B cell (primary cell): ENCODE data around the gene TARBP2. TPM values are rescaled to one million over a fixed set of nuclear protein-coding genes. Genes with fewer than 3 reads are reported as not detected.

Experiments
- ATAC-seq: fragments of 200-7000 bp; cut with Tn5 transposase; one replicate; pipeline ENCODE4 v1.10.0; 2021; ENCODE audit warnings: low read depth, mild to moderate bottlenecking, moderate number of reproducible peaks, moderate library complexity
- CTCF ChIA-PET: fragments of 350-600 bp; sonication (Branson Sonifier 250); formaldehyde crosslinking; loops from one replicate; lab custom pipeline; 2021; ENCODE audit warnings: antibody characterized with exemption, inconsistent platforms; lab: Charles Lee
- POLR2A ChIA-PET: fragments of 350-600 bp; sonication (Branson Sonifier 250); formaldehyde crosslinking; loops from one replicate; lab custom pipeline; 2021; ENCODE audit warnings: antibody characterized with exemption; lab: Charles Lee
- DNase-seq: peaks from one replicate; pipeline ENCODE4 v3.0.0; 2013
- H2AFZ ChIP-seq: 2 replicates; pipeline ENCODE4 v1.6.1; 2012; ENCODE audit warnings: mild to moderate bottlenecking, low read depth, low read length; ENCODE audit not compliant: insufficient read depth, poor library complexity, severe bottlenecking
- H3K27ac ChIP-seq, 2 donors: 1 replicate in 1 of 2; 2 replicates in 1 of 2; pipeline ENCODE4 v1.5.1; 2012 to 2013; ENCODE audit warnings: low read length in 2 of 2, mild to moderate bottlenecking in 2 of 2, moderate library complexity in 1 of 2
- H3K27me3 ChIP-seq, 4 experiments: fragments of 200-600 bp in 1 of 4; sonication (generic) in 1 of 4; replicated peaks in 1 of 4; 1 replicate in 2 of 4; 2 replicates in 2 of 4; pipeline versions ENCODE4 v1.6.1 to v1.7.0; 2013 to 2016; ENCODE audit warnings: low read length in 3 of 4, mild to moderate bottlenecking in 2 of 4, mixed read lengths in 1 of 4, moderate library complexity in 1 of 4; ENCODE audit not compliant: insufficient read depth in 4 of 4, control insufficient read depth in 3 of 4; ENCODE audit errors: control extremely low read depth in 1 of 4
- H3K36me3 ChIP-seq, 2 experiments: replicated peaks in 1 of 2; 1 replicate in 1 of 2; 2 replicates in 1 of 2; pipeline versions ENCODE4 v1.6.1 to v1.7.1; 2013; ENCODE audit warnings: low read length in 1 of 2; ENCODE audit not compliant: insufficient read depth in 2 of 2, control insufficient read depth in 1 of 2; ENCODE audit errors: control extremely low read depth in 1 of 2, extremely low read depth in 1 of 2
- H3K4me1 ChIP-seq, 2 donors: fragments of 200-600 bp in 1 of 2; sonication (generic) in 1 of 2; 1 replicate in 1 of 2; 2 replicates in 1 of 2; pipeline versions ENCODE4 v1.5.1 to v1.6.1; 2013 to 2017; ENCODE audit warnings: low read length in 2 of 2; ENCODE audit not compliant: control insufficient read depth in 2 of 2, insufficient read depth in 2 of 2
- H3K4me2 ChIP-seq: replicated peaks from 2 replicates; pipeline ENCODE3; 2012; ENCODE audit warnings: mild to moderate bottlenecking, low read depth, low read length; ENCODE audit not compliant: poor library complexity, severe bottlenecking
- H3K4me3 ChIP-seq, 5 experiments: fragments of 200-600 bp in 1 of 5; sonication (generic) in 1 of 5; 1 replicate in 3 of 5; 2 replicates in 2 of 5; pipeline versions ENCODE4 v1.5.1 to v1.7.0; 2011 to 2016; ENCODE audit warnings: low read length in 4 of 5, mild to moderate bottlenecking in 4 of 5, low read depth in 2 of 5, control low read depth in 1 of 5, moderate library complexity in 1 of 5; ENCODE audit not compliant: insufficient read depth in 1 of 5; ENCODE audit errors: control extremely low read depth in 1 of 5, extremely low read depth in 1 of 5
- H3K79me2 ChIP-seq: fragments of 200-600 bp; sonication (generic); one replicate; pipeline ENCODE4 v1.6.0; 2016; ENCODE audit warnings: low read length; ENCODE audit not compliant: control insufficient read depth, insufficient read depth
- H3K9ac ChIP-seq: fragments of 200-600 bp; sonication (generic); 2 replicates; pipeline ENCODE4 v1.6.1; 2017; ENCODE audit warnings: mild to moderate bottlenecking, low read length, moderate library complexity
- H3K9me3 ChIP-seq, 3 donors: one replicate each; pipeline versions ENCODE4 v1.6.1 to v1.7.1; 2013; ENCODE audit warnings: low read length in 2 of 3; ENCODE audit not compliant: control insufficient read depth in 2 of 3, insufficient read depth in 1 of 3; ENCODE audit errors: control extremely low read depth in 1 of 3
- H4K20me1 ChIP-seq: 2 replicates; pipeline ENCODE4 v1.6.0; 2012; ENCODE audit warnings: mild to moderate bottlenecking, low read length; ENCODE audit not compliant: insufficient read depth, control insufficient read depth, poor library complexity, severe bottlenecking
- H3K27ac Mint-ChIP-seq: one replicate; pipeline ENCODE4 v1.8.0; 2021; ENCODE audit warnings: mixed read lengths
- H3K27me3 Mint-ChIP-seq: one replicate; pipeline ENCODE4 v1.8.0; 2021; ENCODE audit warnings: mixed read lengths
- H3K4me1 Mint-ChIP-seq: one replicate; pipeline ENCODE4 v1.8.0; 2021; ENCODE audit warnings: mixed read lengths
- H3K4me3 Mint-ChIP-seq: one replicate; pipeline ENCODE4 v1.8.0; 2021; ENCODE audit warnings: mixed read lengths
- H3K9me3 Mint-ChIP-seq: one replicate; pipeline ENCODE4 v1.8.0; 2022; ENCODE audit warnings: mixed read lengths; ENCODE audit not compliant: insufficient read depth
- CTCF ChIP-seq: fragments of 200-600 bp; IDR thresholded peaks from one replicate; pipeline ENCODE4 v1.8.0; 2022; ENCODE audit warnings: antibody characterized with exemption, mild to moderate bottlenecking
- EZH2 ChIP-seq: IDR thresholded peaks from 2 replicates; pipeline ENCODE4 v1.6.1; 2012; ENCODE audit warnings: borderline replicate concordance, low read depth, mild to moderate bottlenecking, moderate library complexity, low read length; ENCODE audit not compliant: insufficient read depth, poor library complexity, severe bottlenecking
- WGBS: methylation state at CpG from one replicate; pipeline ENCODE4 v1.1.5; 2013; ENCODE audit warnings: missing lambda C conversion rate; ENCODE audit not compliant: insufficient coverage; 5-methylcytosine and 5-hydroxymethylcytosine counted together
- intact Hi-C: fragments of 100-400 bp; cut with micrococcal nuclease; formaldehyde crosslinking; loops from one replicate; pipeline ENCODE4 v1.10.0; 2022
- polyA plus RNA-seq: library from polyadenylated mRNA; depleted of rRNA; stranded (reverse); fragments of >200 nt; gene quantifications from 2 replicates; pipeline ENCODE4 v1.2.3, GENCODE V29; 2012
- total RNA-seq, 2 donors: library from RNA; stranded (reverse); fragments of 120-200 nt in 1 of 2; gene quantifications; 1 replicate in 1 of 2; 2 replicates in 1 of 2; pipeline versions ENCODE4 v1.2.3 to v1.2.4, GENCODE V29; 2013 to 2022

TARBP2 gene
- total and polyA plus RNA-seq, 2 donors (not counting 1 experiment from before 2014, with no cell fraction given), result 41.6 to 47.2 TPM

- Mint-ChIP-seq H3K4me3 (peak overlapping the region; percentile 92), H3K4me1 (peaks cover 29% of the 10 kb centered on the region), H3K27ac (peak overlapping the region; percentile 97), H3K9me3 (no peaks in the 10 kb centered on the region), H3K27me3 (no peaks in the 10 kb centered on the region)
- H3K4me3 ChIP-seq, result peak overlapping the region; percentile 65 to 94 (median 76)
- peak overlapping the region; percentile 99 for H3K9ac ChIP-seq
- CTCF ChIA-PET, result interaction anchor here (1.0 to 3.5 kb wide), 11 partner anchors 9 to 286 kb away, joined by 4 to 27 read pairs (median 5); partner anchors contain the start of genes AAAS and SP1
- H3K79me2 ChIP-seq, result peaks cover 21% of the 10 kb centered on the region
- H4K20me1 ChIP-seq, result no peaks in the 10 kb centered on the region
- 3% methylated on average over 16 of the region's 17 CpGs for WGBS
- TF ChIP-seq EZH2, result no peak
- no peak for TF ChIP-seq CTCF
- intact Hi-C loops, result loop anchor here (1.0 to 2.0 kb wide), 9 partner anchors 48 to 494 kb away; partner anchors contain the start of genes ATF7, CSAD, EIF4B and PCBP2
- ATAC-seq (no peak), DNase-seq (no peak)
- POLR2A ChIA-PET, result interaction anchor here (0.7 to 2.6 kb wide), 11 partner anchors 8 to 179 kb away, joined by 3 to 15 read pairs (median 4); partner anchors contain the start of genes AAAS, ATP5MC2, PRR13 and SP1
- H2AFZ ChIP-seq, result peak overlapping the region; percentile 94
- H3K27ac ChIP-seq, result peak overlapping the region; percentile 95 to 97
- peaks cover 22 to 28% of the 10 kb centered on the region in 2 donors for H3K4me1 ChIP-seq
- peaks cover 0 to 11% of the 10 kb centered on the region in 2 experiments for H3K36me3 ChIP-seq
- H3K4me2 ChIP-seq, result peak overlapping the region; percentile 85
- peaks cover 0 to 6% (median 0%) of the 10 kb centered on the region in 3 donors for H3K9me3 ChIP-seq
- no peaks in the 10 kb centered on the region for H3K27me3 ChIP-seq
These were observed 824 bp upstream of the TARBP2 start for GRCh38 chr12:53500142-53500775.
